ENCODE data around the gene PRM1.
A peak's percentile ranks its signal among the peaks of the same experiment; 100 is the strongest.
"Not testable (repeated sequence)": the region's sequence is repeated elsewhere in the genome, so short reads cannot be mapped to it uniquely, and the experiment has no call there.

Gene PRM1

GRCh38 chr16:11313493-11314308 is 32.6 kb upstream of the PRM1 start:
- no peak for DNase-seq

GRCh38 chr16:11312718-11313492 is 31.8 kb upstream of the PRM1 start:
- peak in 1 of 2 experiments; percentile 14 for DNase-seq

GRCh38 chr16:11310997-11311561 is 29.9 kb upstream of the PRM1 start:
- DNase-seq = no peak

GRCh38 chr16:11310634-11310977 is 29.5 kb upstream of the PRM1 start:
- DNase-seq = no peak

- DNase-seq = no peak
Measured at GRCh38 chr16:11309895-11310633, 28.9 kb upstream of the PRM1 start.

- no peak for DNase-seq
Measured at GRCh38 chr16:11308493-11309283, 27.6 kb upstream of the PRM1 start.

- DNase-seq = no peak
Measured at GRCh38 chr16:11307639-11308492, 26.7 kb upstream of the PRM1 start.

GRCh38 chr16:11306997-11307638 is 26.0 kb upstream of the PRM1 start:
- DNase-seq = no peak

- DNase-seq = no peak
Measured at GRCh38 chr16:11306381-11306780, 25.3 kb upstream of the PRM1 start.

GRCh38 chr16:11303405-11304138 is 22.4 kb upstream of the PRM1 start:
- DNase-seq = no peak

GRCh38 chr16:11302977-11303376 is 21.8 kb upstream of the PRM1 start:
- DNase-seq = no peak

- DNase-seq = no peak
Measured at GRCh38 chr16:11301645-11302501, 20.7 kb upstream of the PRM1 start.

GRCh38 chr16:11300560-11300892 is 19.4 kb upstream of the PRM1 start:
- no peak for DNase-seq

- DNase-seq = no peak
Measured at GRCh38 chr16:11299865-11300559, 18.9 kb upstream of the PRM1 start.

GRCh38 chr16:11298950-11299547 is 17.9 kb upstream of the PRM1 start:
- not testable (repeated sequence) for DNase-seq

GRCh38 chr16:11298143-11298900 is 17.2 kb upstream of the PRM1 start:
- DNase-seq = no peak

GRCh38 chr16:11297492-11298142 is 16.5 kb upstream of the PRM1 start:
- DNase-seq = no peak
